EH (cell line): ENCODE measurements around the gene DHRS4.
"Not testable (repeated sequence)": the region's sequence is repeated elsewhere in the genome, so short reads cannot be mapped to it uniquely, and the experiment has no call there.

ENCODE experiments used
- DNase-seq: peaks from one replicate; pipeline ENCODE4 v3.0.0-alpha.2; 2015; ENCODE audit warnings: low read depth

DHRS4 gene

GRCh38 chr14:23941230-23941629 is 12.3 kb upstream of the DHRS4 start:
- DNase-seq: no peak

- no peak for DNase-seq
Observed at GRCh38 chr14:23941669-23942068, 11.9 kb upstream of the DHRS4 start.

- DNase-seq: no peak
Observed at GRCh38 chr14:23942587-23942986, 11.0 kb upstream of the DHRS4 start.

- not testable (repeated sequence) for DNase-seq
Observed at GRCh38 chr14:23949069-23949468, 4.5 kb upstream of the DHRS4 start.

GRCh38 chr14:23950411-23951135 is 3.0 kb upstream of the DHRS4 start:
- DNase-seq: no peak

GRCh38 chr14:23951136-23951466 is 2.5 kb upstream of the DHRS4 start:
- not testable (repeated sequence) for DNase-seq

- no peak for DNase-seq
Observed at GRCh38 chr14:23951590-23952201, 1.9 kb upstream of the DHRS4 start.

- peak; percentile 0 for DNase-seq
Observed at GRCh38 chr14:23953116-23953463, 480 bp upstream of the DHRS4 start.

GRCh38 chr14:23954279-23954614 is 677 bp downstream of the DHRS4 start:
- not testable (repeated sequence) for DNase-seq

- peak; percentile 9 for DNase-seq
Observed at GRCh38 chr14:23954965-23955364, 1.4 kb downstream of the DHRS4 start.

GRCh38 chr14:23955811-23956210 is 2.2 kb downstream of the DHRS4 start:
- not testable (repeated sequence) for DNase-seq

- DNase-seq: not testable (repeated sequence)
Observed at GRCh38 chr14:23957913-23958569, 4.5 kb downstream of the DHRS4 start.

- not testable (repeated sequence) for DNase-seq
Observed at GRCh38 chr14:23960899-23961298, 7.3 kb downstream of the DHRS4 start.

- not testable (repeated sequence) for DNase-seq
Observed at GRCh38 chr14:23961704-23962103, 8.1 kb downstream of the DHRS4 start.

GRCh38 chr14:23969130-23969480 is 15.5 kb downstream of the DHRS4 start:
- not testable (repeated sequence) for DNase-seq

- peak; percentile 28 for DNase-seq
Observed at GRCh38 chr14:23969481-23970282, 16.1 kb downstream of the DHRS4 start.

GRCh38 chr14:23970283-23970659 is 16.7 kb downstream of the DHRS4 start:
- not testable (repeated sequence) for DNase-seq

GRCh38 chr14:23973178-23973577 is 19.6 kb downstream of the DHRS4 start:
- not testable (repeated sequence) for DNase-seq

GRCh38 chr14:23974041-23974440 is 20.5 kb downstream of the DHRS4 start:
- DNase-seq: not testable (repeated sequence)

- DNase-seq: peak; percentile 10
Observed at GRCh38 chr14:23977208-23977607, 23.6 kb downstream of the DHRS4 start.

GRCh38 chr14:23981951-23982813 is 28.6 kb downstream of the DHRS4 start:
- DNase-seq: not testable (repeated sequence)
